Inflammatory macrophage treated with lipopolysaccharide for 4 hours (primary cell): ENCODE measurements around the gene CANT1.
A peak's percentile ranks its signal among the peaks of the same experiment; 100 is the strongest.
"Not testable (repeated sequence)": the region's sequence is repeated elsewhere in the genome, so short reads cannot be mapped to it uniquely, and the experiment has no call there.

Experiments used
- DNase-seq: peaks from one replicate; pipeline ENCODE4 v3.0.0-alpha.2; 2020

The CANT1 gene

DNA sequence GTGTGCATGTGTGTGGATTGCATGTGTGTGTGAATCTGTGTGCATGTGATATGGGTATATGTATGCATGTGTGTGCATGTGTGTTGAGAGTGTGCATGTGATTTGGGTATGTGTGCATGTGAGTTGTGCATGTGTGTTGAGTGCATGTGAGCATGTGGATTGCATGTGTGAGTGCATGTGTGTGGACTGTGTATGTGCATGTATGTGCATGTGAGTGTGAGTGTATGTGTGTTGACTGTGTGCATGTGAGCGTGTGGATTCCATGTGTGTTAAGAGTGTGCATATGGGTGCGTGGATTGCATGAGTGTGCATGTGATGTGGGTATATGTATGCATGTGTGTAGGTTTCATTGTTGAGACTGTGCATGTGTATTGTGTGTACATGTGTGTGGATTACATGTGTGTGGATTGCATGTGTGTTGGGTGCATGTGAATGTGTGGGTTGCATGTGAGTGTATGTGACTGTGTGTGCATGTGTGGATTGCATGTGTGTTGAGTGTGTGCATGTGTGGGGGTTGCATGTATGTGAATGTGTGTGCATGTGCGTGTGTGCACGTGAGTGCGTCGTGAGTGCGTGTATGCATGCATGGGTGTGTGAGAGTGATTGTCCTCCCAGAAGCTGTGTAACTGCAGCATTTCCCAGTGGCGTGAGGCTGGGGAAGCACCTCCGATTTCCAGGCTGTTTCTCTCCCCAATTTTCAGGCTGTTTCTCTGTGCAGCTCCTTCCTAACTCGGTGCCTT lies 33.8 kb upstream of the CANT1 start:
- no peak for DNase-seq

DNA sequence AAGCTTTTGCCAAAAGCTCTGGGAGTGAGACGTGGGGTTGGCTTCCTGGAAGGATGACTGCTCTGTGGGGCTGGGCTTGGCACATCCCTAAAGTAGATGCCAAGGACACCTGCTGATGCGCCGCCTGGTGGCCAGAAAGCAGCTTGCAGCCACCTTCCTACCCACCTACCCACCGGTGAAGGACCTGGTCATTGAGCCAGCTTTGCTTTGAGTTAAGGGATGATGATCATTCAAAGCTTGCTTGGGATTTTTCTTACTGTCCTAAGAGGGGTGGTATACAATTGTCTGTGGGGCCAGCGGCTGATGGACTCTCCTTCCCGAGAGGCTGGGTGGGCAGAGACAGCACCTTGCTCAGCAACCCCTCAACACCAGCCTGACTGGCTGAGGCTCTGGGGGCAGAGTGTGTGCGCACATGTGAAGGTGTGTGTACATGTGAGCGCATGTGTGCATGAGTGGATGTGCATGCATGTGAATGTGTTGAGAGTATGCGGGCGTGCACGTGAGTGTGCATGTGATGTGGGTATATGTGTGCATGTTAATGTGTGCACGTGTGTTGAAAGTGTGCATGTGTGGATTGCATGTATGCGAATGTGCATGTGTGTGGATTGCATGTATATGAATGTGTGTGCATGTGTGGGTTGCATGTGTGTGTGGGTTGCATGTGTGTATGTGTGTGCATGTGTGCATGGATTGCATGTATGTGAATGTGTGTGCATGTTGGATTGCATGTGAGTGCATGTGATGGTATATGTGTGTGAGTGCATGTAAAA lies 33.0 kb upstream of the CANT1 start:
- peak; percentile 75 for DNase-seq

DNA sequence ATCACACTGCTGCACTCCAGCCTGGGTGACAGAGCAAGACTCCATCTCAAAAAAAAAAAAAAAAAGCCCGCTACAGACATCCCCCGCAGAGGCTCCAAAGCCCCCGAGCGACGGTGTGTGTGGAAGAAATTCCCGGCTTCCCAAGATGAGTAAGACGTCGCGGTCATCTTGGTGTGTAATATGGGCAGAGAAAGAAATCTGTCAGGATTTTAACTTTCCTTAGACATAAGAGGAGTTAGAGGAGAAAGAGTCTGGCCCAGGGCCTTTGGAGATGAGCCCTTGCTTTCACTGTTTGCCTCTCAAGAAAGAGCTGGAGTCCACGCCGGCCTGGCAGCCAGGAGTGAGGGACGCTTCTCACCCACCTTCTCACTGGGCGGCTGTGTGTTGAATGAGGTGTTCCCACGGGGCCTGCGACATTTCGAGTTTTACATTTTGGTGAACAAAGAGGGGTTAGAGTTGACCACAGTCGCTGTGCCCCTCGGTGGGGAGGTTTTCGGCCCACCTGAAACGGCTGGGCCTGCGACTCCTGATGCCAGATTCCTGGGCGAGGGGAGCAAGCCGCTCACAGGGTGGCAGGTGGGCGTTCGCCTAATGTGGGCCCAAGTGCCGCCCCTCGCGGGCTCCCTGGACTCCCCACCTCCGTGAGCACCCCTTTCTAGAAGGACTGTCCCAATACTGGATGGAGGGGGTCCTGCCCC lies 32.3 kb upstream of the CANT1 start:
- no peak for DNase-seq

DNA sequence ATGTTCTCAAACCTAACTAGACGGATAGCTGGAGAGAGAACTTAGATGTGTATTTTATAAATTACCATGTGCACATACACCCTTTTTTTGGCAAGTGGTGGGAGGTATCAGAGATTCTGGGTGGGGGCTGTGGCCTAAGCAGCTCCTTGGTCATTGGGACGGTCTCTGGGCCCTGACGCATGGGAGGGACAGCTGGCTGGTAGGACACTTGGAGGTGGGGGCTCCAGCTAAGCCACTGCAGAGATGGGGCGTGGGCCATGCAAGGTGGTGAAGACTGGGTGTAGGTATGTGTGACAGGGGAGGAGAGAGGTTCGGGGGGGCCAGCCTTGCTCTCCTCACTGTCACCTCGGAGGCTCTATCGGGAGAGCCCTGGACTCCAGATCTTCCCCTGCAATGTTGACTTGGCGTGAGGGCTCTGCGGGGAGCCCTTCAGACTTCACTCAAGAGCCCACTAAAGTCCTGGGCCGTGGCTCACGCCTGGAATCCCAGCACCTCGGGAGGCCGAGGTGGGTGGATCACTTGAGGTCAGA lies 31.5 kb upstream of the CANT1 start:
- DNase-seq, result no peak

DNA sequence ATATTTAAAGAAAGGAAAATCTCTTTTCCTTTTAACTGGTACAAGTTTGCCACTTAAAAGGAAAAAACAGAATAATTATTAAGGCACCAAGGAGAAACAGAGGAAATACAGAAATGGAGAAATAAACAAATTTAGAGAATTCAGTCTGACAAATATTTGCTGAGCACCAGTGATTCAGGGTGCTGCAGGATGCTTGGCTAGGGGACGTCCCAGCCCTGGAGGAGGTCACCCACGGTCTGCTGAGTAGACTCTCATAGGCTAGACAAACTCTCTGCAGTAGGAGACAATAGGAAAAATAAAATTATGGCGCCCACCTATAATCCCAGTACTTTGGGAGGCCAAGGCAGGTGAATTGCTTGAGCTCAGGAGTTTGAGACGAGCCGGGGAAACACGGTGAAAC lies 30.3 kb upstream of the CANT1 start:
- DNase-seq, result peak; percentile 64

DNA sequence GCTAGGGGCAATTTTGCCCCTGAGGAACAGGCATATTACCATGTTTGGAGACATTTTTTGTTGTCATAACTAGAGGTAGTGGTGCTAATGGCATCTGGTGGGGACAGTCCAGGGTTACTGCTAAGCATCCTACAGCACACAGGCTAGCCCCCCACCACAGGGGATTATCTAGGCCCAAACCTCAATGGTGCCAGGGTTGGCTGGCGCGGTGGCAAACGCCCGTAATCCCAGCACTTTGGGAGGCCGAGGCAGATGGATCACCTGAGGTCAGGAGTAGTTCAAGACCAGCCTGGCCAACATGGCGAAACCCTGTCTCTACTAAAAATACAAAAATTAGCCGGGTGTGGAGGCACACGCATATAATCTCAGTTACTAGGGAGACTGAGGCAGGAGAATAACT lies 29.6 kb upstream of the CANT1 start:
- no peak for DNase-seq

DNA sequence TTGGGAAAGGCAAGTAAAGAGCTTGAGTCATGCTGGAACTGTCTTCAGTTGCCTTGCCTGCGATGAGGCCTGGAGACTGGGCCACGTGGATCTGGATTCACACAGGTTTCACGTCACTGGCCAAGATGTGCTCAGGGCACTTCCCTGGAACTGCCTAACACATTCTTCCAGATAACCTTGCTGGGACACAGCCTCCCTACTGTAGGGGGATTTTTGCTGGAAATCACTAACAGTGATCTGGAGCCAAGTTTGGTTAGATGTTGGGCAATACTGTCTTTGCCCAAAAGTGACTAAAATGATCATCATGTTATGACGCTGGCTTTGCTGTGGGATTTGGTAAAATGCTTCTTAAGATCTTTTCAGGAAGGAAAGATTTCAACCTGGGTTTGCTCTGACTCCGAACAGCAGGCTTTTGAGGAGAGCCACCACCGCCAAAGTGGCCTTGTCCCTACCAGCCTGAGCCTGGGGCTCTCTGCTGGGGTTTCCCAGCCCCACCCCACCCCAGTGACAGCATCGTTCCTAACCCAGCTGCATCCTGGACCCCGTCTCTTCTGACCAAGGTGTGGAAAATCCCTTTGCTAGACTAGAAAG lies 29.1 kb upstream of the CANT1 start:
- DNase-seq, result peak; percentile 97

DNA sequence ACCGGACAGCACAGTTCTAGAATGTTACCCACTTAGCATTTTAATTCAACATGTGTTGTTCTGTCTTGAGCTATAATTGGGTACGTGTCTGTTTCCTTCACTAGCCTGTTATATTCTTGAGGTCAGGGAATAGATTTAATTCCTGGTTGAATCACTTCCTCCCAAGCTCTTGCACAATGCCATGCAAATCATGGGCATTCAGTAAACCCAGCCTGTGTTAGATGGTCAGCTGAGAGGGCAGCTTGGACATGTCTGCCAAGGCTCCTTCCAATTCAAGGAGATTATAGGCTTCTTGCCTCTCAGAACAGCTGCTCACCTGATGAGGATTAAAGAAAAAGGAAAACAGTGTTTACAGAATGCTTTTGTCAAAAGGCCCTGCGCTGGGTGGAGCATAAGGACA lies 27.0 kb upstream of the CANT1 start:
- DNase-seq, result peak; percentile 92

DNA sequence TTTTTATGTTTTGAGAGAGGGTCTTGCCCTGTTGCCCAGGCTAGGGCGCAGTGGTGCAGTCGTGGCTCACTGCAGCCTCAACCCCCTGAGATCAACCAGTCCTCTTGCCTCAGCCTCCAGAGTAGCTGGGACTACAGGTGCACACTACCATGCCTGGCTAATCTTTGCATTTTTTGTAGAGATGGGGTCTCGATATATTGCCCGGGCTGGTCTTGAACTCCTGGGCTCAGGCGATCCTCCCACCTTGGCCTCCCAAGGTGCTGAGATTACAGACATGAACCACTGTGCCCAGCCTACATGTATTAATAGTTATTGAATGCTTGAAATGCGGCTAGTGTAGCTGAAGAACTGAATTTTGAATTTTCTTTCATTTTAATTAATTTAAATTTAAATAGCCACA lies 26.6 kb upstream of the CANT1 start:
- no peak for DNase-seq

DNA sequence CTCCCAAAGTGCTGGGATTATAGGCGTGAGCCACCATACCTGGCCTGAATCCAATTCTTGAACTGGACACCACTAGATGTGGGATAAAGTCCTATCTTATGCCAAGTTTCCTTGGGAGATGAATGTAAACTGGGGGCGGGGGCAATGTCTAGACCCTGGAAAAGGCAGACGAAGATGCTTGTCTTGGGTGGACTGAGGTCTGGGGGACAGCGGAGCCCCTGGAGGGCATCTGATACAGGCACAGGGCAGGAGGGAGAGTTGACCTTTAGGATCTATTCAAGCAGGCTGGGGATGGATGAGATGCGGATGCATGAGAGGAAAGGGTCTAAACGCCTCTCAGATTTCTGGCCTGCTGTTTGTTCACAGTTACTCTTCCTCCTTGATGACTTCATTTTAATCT lies 26.1 kb upstream of the CANT1 start:
- DNase-seq, result no peak

DNA sequence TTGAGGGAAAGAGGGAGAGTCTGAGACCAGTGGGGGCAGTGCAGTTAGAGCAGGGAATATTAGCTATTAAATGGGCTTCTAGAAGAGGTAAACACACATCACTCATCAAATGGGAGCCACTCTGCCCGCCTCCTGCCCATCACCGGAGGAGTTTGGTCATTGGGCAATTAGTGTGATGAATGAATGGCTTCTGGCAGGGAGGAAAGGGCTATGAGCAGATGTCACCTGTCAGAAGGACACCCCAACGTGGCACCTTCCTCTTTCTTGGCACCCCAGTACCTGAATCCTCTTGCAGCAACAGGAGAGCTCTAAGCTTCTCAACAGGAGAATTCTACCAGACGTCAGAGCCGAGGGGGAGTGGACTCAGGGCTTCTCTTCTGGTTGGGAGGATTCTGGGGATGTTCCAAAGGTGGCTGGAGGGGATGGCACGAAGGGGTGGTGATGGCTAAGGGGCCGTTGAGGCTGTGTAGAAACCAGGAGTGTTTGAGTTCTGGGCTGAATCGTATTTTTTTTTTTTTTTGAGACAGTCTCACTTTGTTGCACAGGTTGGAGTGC lies 25.4 kb upstream of the CANT1 start:
- DNase-seq, result no peak

DNA sequence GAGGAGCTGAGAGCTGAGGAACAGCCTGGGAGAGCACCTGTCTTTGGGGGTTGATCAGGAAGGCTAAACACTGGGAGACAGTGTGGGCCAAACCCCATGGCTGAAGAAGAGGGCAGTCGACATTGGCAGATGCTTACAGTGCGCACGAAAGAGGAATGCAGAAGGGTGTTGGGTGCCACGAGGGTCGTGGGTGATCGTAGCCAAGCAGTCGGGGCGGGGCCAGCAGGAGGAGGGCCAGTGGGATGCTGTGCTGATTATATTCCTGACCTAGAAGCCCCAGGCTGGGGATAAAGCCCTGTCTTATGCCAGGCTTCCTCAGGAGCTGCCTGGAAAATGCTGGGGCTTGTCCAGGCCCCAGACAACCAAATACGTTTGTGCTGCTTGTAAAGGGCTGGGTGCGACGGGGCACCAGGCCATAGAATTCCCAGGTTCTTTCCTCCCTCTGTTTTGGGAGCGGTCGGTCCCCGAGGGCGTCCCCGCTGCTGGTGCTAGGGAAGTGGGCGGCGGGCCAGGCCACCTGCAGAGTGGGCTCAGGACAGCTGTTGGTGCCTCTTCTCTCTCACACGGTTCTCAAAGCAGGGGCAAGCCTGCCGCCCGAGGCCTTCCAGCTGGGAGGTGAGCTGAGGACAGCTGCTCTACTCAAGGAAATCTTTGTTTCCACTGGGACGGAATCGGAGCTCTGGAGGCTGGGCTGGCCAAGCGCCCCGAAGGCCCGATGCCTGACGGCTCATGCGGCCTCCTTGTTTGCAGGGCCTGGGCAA lies 24.4 kb upstream of the CANT1 start:
- DNase-seq, result no peak

DNA sequence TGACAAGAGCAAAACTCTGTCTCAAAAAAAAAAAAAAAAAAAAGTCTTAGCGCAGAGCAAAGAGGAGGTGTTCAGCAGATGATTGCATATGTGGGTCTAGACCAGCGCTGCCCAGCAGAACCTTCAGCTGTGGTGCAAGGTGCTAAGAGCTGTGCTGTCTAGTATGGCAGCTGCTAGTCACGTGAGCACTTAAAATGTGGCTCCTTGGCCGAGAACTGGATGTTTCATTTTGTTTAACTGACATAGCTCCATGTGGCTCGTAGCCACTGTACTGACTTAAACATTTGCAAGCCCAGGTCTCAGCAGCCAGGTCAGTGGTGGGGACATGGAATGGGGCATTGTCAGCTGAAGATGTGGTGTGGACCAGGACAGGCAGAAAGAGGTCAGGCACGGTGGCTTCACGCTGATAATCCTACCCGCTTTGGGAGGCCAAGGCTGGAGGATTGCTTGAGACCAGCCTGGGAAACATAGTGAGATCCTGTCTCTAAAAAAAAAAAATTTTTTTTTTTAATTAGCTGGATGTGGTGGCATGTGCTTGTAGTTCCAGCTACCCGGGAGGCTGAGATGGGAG lies 23.6 kb upstream of the CANT1 start:
- DNase-seq, result no peak

DNA sequence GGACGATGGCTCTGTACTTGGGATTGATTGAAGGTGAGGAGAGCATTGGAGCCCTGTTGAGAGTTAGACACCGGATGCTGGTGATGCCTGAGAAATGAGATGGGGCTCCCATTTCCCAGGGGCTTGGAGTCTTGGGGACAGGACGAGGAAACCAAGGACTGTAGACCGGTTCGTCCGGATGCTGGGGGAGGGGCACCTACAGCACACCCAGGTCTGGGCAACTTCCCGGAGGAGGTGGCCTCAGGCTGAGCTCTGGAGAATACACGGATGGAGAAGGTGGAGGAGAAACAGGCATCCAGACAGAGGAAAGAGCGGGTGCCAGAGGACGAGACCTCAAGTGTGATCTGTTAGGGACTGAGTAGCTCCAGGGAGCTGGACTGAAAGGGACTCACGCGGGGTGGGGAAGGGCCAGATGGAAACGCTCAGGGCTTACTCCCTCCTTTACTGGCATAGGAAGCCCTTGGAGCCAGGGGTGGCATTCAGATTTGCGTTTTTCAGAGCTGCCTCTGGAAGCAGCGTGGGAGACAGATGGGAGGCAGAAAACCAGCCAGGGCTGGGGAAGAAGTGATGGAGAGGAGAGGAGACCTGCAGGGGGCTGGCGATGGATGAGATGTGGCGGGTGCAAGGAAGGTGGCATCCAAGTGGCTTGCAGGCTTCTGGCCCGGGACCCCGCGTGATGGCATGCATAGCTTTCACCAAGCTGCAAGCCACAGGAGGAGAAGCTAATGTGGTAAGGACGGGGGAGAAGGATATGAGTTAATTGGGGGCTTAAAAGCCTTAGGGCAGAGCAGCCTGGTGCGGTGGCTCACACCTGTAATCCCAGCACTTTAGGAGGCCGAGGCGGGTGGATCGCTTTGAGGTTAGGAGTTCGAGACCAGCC lies 22.7 kb upstream of the CANT1 start:
- DNase-seq, result no peak

DNA sequence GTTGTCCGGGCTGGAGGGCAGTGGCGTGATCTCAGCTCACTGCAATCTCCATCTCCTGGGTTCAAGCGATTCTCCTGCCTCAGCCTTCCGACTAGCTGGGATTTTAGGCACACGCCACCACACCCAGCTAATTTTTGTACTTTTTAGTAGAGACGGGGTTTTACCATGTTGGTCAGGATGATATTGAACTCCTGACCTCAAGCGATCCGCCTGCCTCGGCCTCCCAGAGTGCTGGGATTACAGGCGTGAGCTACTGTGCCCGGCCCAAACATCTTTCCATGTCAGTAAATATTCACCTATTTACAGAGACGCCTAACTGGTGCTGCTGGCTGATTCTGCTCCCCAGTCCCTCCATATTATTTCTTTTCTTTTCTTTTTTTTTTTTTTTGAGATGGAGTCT lies 21.1 kb upstream of the CANT1 start:
- DNase-seq, result not testable (repeated sequence)

DNA sequence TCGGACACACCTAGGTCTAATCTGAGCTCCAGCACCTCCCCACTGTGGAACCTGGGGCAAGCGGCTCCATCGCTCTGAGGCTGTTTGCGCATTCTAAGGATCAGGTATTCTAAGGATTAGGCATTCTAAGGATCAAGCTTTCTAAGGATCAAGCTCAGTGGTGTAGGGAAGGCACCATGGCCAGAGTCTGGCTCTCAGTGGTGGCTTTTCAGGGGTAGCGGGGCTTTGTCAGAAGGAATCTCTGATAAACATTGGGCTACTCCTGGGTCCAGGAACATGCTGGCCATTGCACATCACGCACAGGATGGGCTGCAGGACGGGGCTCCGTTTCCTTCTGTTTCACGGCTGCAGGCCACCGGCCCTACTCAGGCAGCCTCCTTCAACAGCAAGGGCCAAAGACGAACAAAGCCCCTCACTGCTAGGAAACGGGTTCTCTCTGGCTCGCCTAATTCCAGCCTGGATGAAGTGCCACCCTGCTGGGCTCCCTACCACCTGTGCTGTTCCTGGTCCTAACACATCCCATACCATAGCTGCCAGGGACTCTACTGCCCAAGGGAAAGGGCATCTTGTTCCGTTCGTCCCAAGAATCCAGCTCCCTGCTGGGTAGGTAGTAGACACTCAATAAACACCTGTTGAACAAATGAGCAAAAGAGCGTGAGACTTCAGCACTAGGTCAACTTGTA lies 19.9 kb upstream of the CANT1 start:
- DNase-seq, result no peak

DNA sequence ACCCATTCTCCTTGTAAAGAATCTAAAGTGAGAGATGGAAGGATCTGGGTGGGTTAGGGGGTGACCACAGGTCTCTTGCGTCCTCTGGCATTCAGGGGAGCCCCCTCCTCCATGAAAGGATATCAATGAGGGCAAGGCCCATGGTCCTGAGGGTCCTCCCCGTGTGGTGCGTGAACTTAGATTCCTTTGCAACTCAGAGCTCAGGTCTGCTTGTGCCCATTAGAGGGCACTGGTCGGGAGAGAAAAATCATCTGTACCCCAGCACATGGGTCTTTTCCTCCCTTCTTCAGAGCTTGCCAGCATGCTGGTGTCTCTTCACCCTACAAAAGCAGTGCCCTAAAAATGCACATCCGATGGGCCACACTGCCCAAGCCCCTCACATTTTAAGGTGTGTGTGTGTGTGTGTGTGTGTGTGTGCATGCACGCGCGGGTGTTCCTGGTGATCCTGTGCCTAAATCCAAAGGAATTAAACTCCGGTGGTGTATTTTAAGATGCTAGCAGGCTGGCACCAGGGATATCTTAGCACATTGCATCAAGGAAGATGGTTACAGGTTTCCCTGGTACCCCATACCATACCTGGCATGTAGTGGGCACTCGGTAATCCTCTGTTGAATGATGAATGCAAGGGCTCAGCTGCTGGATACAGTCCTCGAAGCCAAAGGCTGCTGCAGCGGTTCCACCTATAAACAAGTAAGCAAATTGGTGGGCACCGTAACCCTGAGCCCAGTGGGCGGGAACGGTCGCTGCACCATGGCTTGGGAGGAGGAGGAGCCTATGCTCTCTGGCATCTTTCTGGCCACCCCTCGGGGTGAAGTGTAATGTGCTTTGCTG lies 19.1 kb upstream of the CANT1 start:
- no peak for DNase-seq

DNA sequence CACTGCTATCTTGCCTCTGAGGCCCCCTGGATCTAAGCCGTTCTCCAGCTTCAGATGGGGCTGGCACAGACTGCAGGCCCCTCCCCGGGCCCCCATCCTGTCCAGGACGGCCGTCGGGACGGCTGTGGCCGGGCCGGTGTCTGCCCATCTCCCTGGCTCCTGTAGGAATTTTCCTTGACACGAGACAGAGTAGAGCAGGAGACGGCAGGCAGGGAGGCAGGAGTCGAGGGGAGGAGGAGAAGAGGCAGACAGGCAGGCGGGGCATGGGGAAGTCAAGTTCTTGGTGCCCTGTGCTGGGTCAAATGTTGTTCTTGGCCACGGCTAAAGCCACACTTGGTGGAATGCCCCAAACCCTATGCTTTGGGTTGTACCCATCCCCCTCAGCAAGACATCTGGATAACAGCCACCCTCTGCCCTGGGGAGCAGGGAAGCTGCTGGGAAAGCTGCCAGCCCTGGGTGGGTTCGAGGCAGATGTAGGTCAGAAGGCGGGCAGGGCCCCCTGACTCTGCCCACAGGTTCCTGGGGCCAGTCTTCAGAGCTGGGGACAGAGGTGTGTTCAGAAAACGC lies 18.4 kb upstream of the CANT1 start:
- DNase-seq, result no peak
